Measurements from ENCODE around the gene GSDMA. TPM values are rescaled to one million over a fixed set of nuclear protein-coding genes. Genes with fewer than 3 reads are reported as not detected.

The GSDMA gene
- total RNA-seq, 4 donors from 2014 or later = 26.7 to 156 (median 105) TPM

DNA sequence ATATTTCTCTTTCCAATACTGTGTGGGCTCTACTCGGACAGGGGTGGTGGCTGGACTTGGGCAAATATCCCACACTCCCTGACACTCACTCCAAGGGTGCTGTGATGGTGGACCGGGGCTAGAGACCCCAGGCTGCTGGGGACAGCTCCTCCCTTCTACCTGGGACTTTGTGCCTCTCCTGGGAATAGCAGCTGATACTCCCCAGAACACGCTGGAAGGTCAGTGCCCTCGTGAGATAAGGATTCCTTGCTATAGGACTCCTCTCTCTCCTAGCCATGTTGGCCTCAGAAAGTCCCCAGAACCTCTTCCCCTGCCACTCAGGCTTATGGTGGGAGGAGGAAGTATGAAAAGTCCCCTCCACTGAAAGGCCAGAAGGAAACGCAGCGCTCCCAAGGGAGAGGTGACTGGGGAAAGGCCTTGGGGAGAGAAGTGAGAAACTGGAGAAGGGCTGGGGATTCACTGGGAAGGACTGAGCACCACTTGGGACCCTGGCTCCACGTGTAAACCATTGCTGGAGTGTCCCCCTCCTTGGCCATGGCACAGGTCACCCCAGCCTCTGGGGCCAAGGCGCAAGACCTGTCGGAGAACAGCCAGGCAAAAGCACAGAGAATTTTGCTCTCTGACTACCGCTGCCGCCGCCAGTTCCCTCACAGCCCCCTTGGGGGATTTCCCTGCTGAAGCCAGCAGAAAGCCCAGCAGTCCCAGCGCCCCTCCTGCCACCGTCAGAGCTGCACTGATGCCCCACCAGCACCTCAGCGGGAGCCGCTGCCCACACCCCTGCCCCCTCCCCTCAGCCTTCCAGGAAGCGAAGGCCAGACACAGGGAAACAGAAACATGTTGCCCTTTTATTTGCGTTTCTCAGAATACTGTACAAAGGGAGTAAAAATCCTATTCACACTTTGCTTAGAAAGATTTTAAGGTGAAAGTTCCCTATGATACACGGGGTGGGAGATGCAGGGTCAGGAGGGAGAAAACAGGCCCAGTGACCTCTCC, 42.3 kb upstream of the GSDMA start:
- H3K4me1 ChIP-seq = peaks cover 15% of the 10 kb centered on the region
- H3K27me3 ChIP-seq = no peaks in the 10 kb centered on the region
- DNase-seq (ENCODE audit: low spot score in 2 of 2) = no peak
- H3K36me3 ChIP-seq = peaks cover 44% of the 10 kb centered on the region
- WGBS = 71% methylated on average over 16 of the region's 19 CpGs
- H3K9me3 ChIP-seq = no peaks in the 10 kb centered on the region
- no peak overlapping the region for H3K27ac ChIP-seq
- no peak overlapping the region for H3K4me3 ChIP-seq
- TF ChIP-seq POLR2AphosphoS5 (IDR thresholded peaks at IDR 0.05) = no peak
- no peak for TF ChIP-seq POLR2A (IDR thresholded peaks at IDR 0.05)
- TF ChIP-seq EP300 (IDR thresholded peaks at IDR 0.05) = no peak
- TF ChIP-seq, protein P1, sequence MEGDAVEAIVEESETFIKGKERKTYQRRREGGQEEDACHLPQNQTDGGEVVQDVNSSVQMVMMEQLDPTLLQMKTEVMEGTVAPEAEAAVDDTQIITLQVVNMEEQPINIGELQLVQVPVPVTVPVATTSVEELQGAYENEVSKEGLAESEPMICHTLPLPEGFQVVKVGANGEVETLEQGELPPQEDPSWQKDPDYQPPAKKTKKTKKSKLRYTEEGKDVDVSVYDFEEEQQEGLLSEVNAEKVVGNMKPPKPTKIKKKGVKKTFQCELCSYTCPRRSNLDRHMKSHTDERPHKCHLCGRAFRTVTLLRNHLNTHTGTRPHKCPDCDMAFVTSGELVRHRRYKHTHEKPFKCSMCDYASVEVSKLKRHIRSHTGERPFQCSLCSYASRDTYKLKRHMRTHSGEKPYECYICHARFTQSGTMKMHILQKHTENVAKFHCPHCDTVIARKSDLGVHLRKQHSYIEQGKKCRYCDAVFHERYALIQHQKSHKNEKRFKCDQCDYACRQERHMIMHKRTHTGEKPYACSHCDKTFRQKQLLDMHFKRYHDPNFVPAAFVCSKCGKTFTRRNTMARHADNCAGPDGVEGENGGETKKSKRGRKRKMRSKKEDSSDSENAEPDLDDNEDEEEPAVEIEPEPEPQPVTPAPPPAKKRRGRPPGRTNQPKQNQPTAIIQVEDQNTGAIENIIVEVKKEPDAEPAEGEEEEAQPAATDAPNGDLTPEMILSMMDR (IDR thresholded peaks at IDR 0.05) = no peak

DNA sequence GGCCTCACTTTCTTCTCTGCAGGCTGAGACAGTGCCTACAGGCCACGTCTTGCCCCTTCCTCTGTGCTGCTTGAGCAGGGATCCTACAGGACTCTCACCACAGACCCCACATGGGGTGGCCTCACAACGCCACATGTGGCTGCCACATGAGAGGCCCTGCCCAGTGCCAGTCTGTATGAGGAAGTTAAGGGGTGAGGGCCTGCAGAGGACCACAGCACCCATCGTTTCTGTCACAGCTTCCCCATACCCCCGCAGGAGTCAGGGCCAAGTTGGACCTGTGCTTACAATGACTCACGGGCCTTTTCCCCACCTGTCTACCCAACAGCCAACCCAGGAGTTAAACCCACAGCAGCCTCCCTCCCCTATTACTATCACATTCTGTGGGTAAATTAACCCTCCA, 41.5 kb upstream of the GSDMA start:
- no peak for DNase-seq (ENCODE audit: low spot score in 2 of 2)
- Histone ChIP-seq H3K36me3 (peaks cover 44% of the 10 kb centered on the region), H3K27me3 (no peaks in the 10 kb centered on the region), H3K4me1 (peaks cover 23% of the 10 kb centered on the region), H3K27ac (no peak overlapping the region), H3K9me3 (no peaks in the 10 kb centered on the region), H3K4me3 (no peak overlapping the region)
- TF ChIP-seq EP300 (IDR thresholded peaks at IDR 0.05) (no peak), POLR2AphosphoS5 (IDR thresholded peaks at IDR 0.05) (no peak), POLR2A (IDR thresholded peaks at IDR 0.05) (no peak)
- TF ChIP-seq, protein P1 (IDR thresholded peaks at IDR 0.05) = no peak
- 62% methylated on average over 3 of the region's 5 CpGs for WGBS

DNA sequence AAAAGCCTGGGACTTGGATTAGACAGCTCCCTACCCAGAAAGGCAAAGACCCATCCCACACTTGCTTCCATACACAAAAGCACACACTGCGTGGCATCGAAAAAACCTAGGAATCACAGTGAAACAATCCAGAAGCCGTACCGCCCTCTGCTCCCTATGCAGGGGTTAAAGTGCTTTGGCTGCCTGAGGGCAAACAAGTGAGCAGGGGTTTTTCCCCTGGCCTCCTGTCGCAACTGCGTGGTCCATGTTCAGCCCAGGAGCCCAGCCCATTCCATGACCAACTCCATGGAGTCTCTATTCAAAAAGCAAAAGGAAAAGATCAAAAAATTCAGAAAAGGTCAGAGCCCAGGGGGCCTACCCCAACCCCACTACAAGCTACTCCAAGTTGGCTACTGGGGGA, 40.8 kb upstream of the GSDMA start:
- Histone ChIP-seq H3K27ac (no peak overlapping the region), H3K36me3 (peaks cover 44% of the 10 kb centered on the region), H3K9me3 (no peaks in the 10 kb centered on the region), H3K4me1 (peaks cover 30% of the 10 kb centered on the region), H3K4me3 (no peak overlapping the region), H3K27me3 (no peaks in the 10 kb centered on the region)
- TF ChIP-seq EP300 (IDR thresholded peaks at IDR 0.05) (no peak), POLR2AphosphoS5 (IDR thresholded peaks at IDR 0.05) (no peak), POLR2A (IDR thresholded peaks at IDR 0.05) (no peak)
- TF ChIP-seq, protein P1 (IDR thresholded peaks at IDR 0.05) = no peak
- WGBS = 94% methylated on average over 6 of the region's 6 CpGs
- no peak for DNase-seq (ENCODE audit: low spot score in 2 of 2)

DNA sequence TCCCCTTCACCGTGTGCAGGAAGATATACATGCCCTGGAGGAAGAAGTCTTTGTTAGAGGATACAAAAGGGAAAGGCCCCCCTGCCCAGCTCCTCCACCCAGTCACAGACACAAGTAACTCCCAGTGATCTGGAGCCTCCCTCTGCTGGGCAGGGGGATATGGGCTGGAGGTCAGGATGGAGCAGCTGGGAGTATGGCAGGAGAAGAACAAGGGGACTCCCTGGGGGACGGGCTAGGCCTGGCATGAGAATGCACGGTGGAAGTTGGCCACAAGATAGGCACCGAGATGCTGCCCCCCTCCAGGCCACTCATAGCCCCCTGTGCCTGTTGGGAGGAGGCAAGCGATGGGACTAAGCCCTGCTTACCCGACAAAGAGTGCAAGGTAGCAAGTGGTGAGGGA, 39.6 kb upstream of the GSDMA start:
- Histone ChIP-seq H3K27me3 (no peaks in the 10 kb centered on the region), H3K4me3 (no peak overlapping the region), H3K36me3 (peaks cover 44% of the 10 kb centered on the region), H3K9me3 (no peaks in the 10 kb centered on the region), H3K27ac (no peak overlapping the region), H3K4me1 (peaks cover 38% of the 10 kb centered on the region)
- DNase-seq (ENCODE audit: low spot score in 2 of 2) = no peak
- WGBS = 84% methylated on average over 6 of the region's 6 CpGs
- TF ChIP-seq EP300 (IDR thresholded peaks at IDR 0.05) = no peak
- no peak for TF ChIP-seq POLR2AphosphoS5 (IDR thresholded peaks at IDR 0.05)
- no peak for TF ChIP-seq POLR2A (IDR thresholded peaks at IDR 0.05)
- TF ChIP-seq, protein P1 (IDR thresholded peaks at IDR 0.05) = no peak

Measured in suprapubic skin (tissue), 4 donors.